Measurements from ENCODE around the gene SIM1.

SIM1 gene

GRCh38 chr6:100479179-100480035 lies 14.7 kb upstream of the SIM1 start:
- H3K9ac ChIP-seq (ENCODE audit: low read length) = no peak overlapping the region
- no peaks in the 10 kb centered on the region for H3K9me3 ChIP-seq (ENCODE audit: insufficient read depth, low read length)
- no peak overlapping the region for H3K4me2 ChIP-seq (ENCODE audit: low read length)
- no peak for TF ChIP-seq EZH2phosphoT487 (IDR thresholded peaks at IDR 0.05; ENCODE audit: low read depth)
- peak; percentile 73 for TF ChIP-seq CTCF (IDR thresholded peaks at IDR 0.05; ENCODE audit: low read depth, low read length)
- H3K4me1 ChIP-seq (ENCODE audit: low read length) = peaks cover 30% of the 10 kb centered on the region
- H2AFZ ChIP-seq (ENCODE audit: low read depth, low read length) = peak overlapping the region; percentile 83; the same call in 1 of the 2 replicates
- H3K4me3 ChIP-seq (ENCODE audit: low read length) = no peak overlapping the region
- H3K79me2 ChIP-seq (ENCODE audit: low read length) = no peaks in the 10 kb centered on the region
- no peaks in the 10 kb centered on the region for H3K36me3 ChIP-seq (replicated peaks; ENCODE audit: low read depth, low read length)
- no peak overlapping the region for H3K27ac ChIP-seq (ENCODE audit: low read length)
- H4K20me1 ChIP-seq (ENCODE audit: insufficient read depth, low read length) = no peaks in the 10 kb centered on the region
- H3K27me3 ChIP-seq (ENCODE audit: low read depth, low read length) = no peaks in the 10 kb centered on the region

GRCh38 chr6:100475554-100476320 lies 11.0 kb upstream of the SIM1 start:
- H3K79me2 ChIP-seq (ENCODE audit: low read length) = no peaks in the 10 kb centered on the region
- peaks cover 60% of the 10 kb centered on the region for H3K4me1 ChIP-seq (ENCODE audit: low read length)
- H3K4me2 ChIP-seq (ENCODE audit: low read length) = peak overlapping the region; percentile 79
- no peak overlapping the region; the same call in 1 of the 2 replicates for H2AFZ ChIP-seq (ENCODE audit: low read depth, low read length)
- no peaks in the 10 kb centered on the region for H3K27me3 ChIP-seq (ENCODE audit: low read depth, low read length)
- H3K9me3 ChIP-seq (ENCODE audit: insufficient read depth, low read length) = no peaks in the 10 kb centered on the region
- peak overlapping the region; percentile 80 for H3K27ac ChIP-seq (ENCODE audit: low read length)
- TF ChIP-seq EZH2phosphoT487 (IDR thresholded peaks at IDR 0.05; ENCODE audit: low read depth) = no peak
- TF ChIP-seq CTCF (IDR thresholded peaks at IDR 0.05; ENCODE audit: low read depth, low read length) = no peak
- H3K36me3 ChIP-seq (replicated peaks; ENCODE audit: low read depth, low read length) = no peaks in the 10 kb centered on the region
- peak overlapping the region; percentile 51; the same call in 1 of the 2 replicates for H3K9ac ChIP-seq (ENCODE audit: low read length)
- peak overlapping the region; percentile 50 for H3K4me3 ChIP-seq (ENCODE audit: low read length)
- no peaks in the 10 kb centered on the region for H4K20me1 ChIP-seq (ENCODE audit: insufficient read depth, low read length)

GRCh38 chr6:100473182-100473581 lies 8.5 kb upstream of the SIM1 start:
- H4K20me1 ChIP-seq (ENCODE audit: insufficient read depth, low read length) = no peaks in the 10 kb centered on the region
- H3K27ac ChIP-seq (ENCODE audit: low read length) = peak overlapping the region; percentile 68
- no peaks in the 10 kb centered on the region for H3K27me3 ChIP-seq (ENCODE audit: low read depth, low read length)
- H3K9ac ChIP-seq (ENCODE audit: low read length) = no peak overlapping the region; the same call in 1 of the 2 replicates
- H3K36me3 ChIP-seq (replicated peaks; ENCODE audit: low read depth, low read length) = no peaks in the 10 kb centered on the region
- H2AFZ ChIP-seq (ENCODE audit: low read depth, low read length) = no peak overlapping the region
- peak overlapping the region; percentile 80 for H3K4me2 ChIP-seq (ENCODE audit: low read length)
- no peaks in the 10 kb centered on the region for H3K79me2 ChIP-seq (ENCODE audit: low read length)
- no peaks in the 10 kb centered on the region for H3K9me3 ChIP-seq (ENCODE audit: insufficient read depth, low read length)
- TF ChIP-seq CTCF (IDR thresholded peaks at IDR 0.05; ENCODE audit: low read depth, low read length) (no peak), EZH2phosphoT487 (IDR thresholded peaks at IDR 0.05; ENCODE audit: low read depth) (no peak)
- H3K4me3 ChIP-seq (ENCODE audit: low read length) = peak overlapping the region; percentile 49
- H3K4me1 ChIP-seq (ENCODE audit: low read length) = peaks cover 49% of the 10 kb centered on the region

- Histone ChIP-seq H3K36me3 (replicated peaks; ENCODE audit: low read depth, low read length) (no peaks in the 10 kb centered on the region), H4K20me1 (ENCODE audit: insufficient read depth, low read length) (no peaks in the 10 kb centered on the region), H3K4me2 (ENCODE audit: low read length) (peak overlapping the region; percentile 80), H3K27me3 (ENCODE audit: low read depth, low read length) (no peaks in the 10 kb centered on the region), H3K4me3 (ENCODE audit: low read length) (peak overlapping the region; percentile 49), H3K27ac (ENCODE audit: low read length) (peak overlapping the region; percentile 68), H3K9ac (ENCODE audit: low read length) (no peak overlapping the region), H3K4me1 (ENCODE audit: low read length) (peaks cover 49% of the 10 kb centered on the region), H3K9me3 (ENCODE audit: insufficient read depth, low read length) (no peaks in the 10 kb centered on the region), H3K79me2 (ENCODE audit: low read length) (no peaks in the 10 kb centered on the region), H2AFZ (ENCODE audit: low read depth, low read length) (no peak overlapping the region)
- no peak for TF ChIP-seq CTCF (IDR thresholded peaks at IDR 0.05; ENCODE audit: low read depth, low read length)
- no peak for TF ChIP-seq EZH2phosphoT487 (IDR thresholded peaks at IDR 0.05; ENCODE audit: low read depth)
These were observed 8.0 kb upstream of the SIM1 start for GRCh38 chr6:100472674-100473073.

Measured in OCI-LY3 (cell line).